ENCODE measurements around the gene ACOT12.

DNA sequence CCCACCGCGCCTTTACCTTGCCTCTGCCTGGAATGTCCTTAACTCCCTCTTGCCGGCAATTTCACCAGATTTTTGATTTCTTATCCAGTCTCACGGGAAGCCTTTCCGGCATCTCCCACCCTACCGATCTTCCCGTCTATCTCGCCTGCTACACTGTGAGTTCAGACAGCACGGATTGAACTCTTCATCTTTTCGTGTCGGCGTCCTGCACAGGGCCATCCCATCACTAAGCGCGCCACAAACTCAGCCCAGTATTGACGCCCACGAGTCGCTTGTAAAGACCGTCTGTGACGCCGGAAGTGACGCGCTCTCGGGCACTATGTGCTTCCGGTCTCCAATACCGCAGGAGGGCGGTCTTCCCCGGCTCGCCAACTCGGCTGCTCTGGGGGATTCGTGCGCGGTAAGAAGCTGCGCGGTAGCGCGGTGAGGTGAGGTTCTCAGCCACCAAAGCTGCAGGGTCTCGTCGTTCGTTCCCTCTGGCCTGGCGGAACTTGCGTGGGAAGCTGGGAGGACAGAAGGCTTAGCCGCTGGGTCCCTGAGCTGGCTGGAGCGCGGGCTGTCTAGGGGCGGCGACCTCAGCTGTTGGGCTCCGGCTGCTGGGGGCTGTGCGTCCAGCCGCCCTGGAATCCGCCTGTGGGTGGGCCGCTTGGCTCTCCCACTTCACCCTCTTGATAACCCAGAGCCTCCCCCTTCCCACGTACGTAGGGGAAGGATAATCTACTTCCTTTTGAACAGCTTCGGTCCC lies 92.5 kb downstream of the ACOT12 start, which contains the start of gene ZCCHC9:
- no peak for TF ChIP-seq FOS (IDR thresholded peaks at IDR 0.05; ENCODE audit: extremely low read depth, insufficient read length)
- no peak for TF ChIP-seq U2AF2 (optimal IDR thresholded peaks at IDR 0.05; ENCODE audit: low read depth, low read length)
- peak; percentile 80 for TF ChIP-seq HCFC1 (IDR thresholded peaks at IDR 0.05; ENCODE audit: low read depth, low read length)
- peak; percentile 53; the same call in 1 of the 2 replicates for TF ChIP-seq GTF2F1 (IDR thresholded peaks at IDR 0.05; ENCODE audit: low read depth, low read length)
- TF ChIP-seq YY1 (IDR thresholded peaks at IDR 0.05; ENCODE audit: borderline replicate concordance in 1 of 3, control insufficient read depth in 1 of 3, extremely low read depth in 1 of 3, insufficient read depth in 3 of 3, insufficient read length in 1 of 3, insufficient replicate concordance in 2 of 3, low read depth in 1 of 3, low read length in 2 of 3), result peak in 2 of 3 experiments; percentile 54 to 72
- TF ChIP-seq ATF1 (CRISPR knock-in tag; IDR thresholded peaks at IDR 0.05), result peak; percentile 81
- TF ChIP-seq ATF1 (tag; IDR thresholded peaks at IDR 0.05), result peak; percentile 98
- TF ChIP-seq MAFF (IDR thresholded peaks at IDR 0.05; ENCODE audit: low read length), result no peak
- TF ChIP-seq, protein P1, sequence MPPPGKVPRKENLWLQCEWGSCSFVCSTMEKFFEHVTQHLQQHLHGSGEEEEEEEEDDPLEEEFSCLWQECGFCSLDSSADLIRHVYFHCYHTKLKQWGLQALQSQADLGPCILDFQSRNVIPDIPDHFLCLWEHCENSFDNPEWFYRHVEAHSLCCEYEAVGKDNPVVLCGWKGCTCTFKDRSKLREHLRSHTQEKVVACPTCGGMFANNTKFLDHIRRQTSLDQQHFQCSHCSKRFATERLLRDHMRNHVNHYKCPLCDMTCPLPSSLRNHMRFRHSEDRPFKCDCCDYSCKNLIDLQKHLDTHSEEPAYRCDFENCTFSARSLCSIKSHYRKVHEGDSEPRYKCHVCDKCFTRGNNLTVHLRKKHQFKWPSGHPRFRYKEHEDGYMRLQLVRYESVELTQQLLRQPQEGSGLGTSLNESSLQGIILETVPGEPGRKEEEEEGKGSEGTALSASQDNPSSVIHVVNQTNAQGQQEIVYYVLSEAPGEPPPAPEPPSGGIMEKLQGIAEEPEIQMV (tag; conservative IDR thresholded peaks at IDR 0.05; ENCODE audit: low read depth), result no peak
- TF ChIP-seq, protein P2, sequence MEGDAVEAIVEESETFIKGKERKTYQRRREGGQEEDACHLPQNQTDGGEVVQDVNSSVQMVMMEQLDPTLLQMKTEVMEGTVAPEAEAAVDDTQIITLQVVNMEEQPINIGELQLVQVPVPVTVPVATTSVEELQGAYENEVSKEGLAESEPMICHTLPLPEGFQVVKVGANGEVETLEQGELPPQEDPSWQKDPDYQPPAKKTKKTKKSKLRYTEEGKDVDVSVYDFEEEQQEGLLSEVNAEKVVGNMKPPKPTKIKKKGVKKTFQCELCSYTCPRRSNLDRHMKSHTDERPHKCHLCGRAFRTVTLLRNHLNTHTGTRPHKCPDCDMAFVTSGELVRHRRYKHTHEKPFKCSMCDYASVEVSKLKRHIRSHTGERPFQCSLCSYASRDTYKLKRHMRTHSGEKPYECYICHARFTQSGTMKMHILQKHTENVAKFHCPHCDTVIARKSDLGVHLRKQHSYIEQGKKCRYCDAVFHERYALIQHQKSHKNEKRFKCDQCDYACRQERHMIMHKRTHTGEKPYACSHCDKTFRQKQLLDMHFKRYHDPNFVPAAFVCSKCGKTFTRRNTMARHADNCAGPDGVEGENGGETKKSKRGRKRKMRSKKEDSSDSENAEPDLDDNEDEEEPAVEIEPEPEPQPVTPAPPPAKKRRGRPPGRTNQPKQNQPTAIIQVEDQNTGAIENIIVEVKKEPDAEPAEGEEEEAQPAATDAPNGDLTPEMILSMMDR (IDR thresholded peaks at IDR 0.05 in 2 of 3, conservative IDR thresholded peaks at IDR 0.05 in 1 of 3; ENCODE audit: insufficient read depth in 2 of 3, low read depth in 1 of 3, low read length in 3 of 3), result peak; percentile 38 to 44 (median 39); a peak in 3 of 6 replicates
- TF ChIP-seq MEF2A (IDR thresholded peaks at IDR 0.05; ENCODE audit: control insufficient read depth, low read depth, low read length), result no peak
- TF ChIP-seq, protein P3, sequence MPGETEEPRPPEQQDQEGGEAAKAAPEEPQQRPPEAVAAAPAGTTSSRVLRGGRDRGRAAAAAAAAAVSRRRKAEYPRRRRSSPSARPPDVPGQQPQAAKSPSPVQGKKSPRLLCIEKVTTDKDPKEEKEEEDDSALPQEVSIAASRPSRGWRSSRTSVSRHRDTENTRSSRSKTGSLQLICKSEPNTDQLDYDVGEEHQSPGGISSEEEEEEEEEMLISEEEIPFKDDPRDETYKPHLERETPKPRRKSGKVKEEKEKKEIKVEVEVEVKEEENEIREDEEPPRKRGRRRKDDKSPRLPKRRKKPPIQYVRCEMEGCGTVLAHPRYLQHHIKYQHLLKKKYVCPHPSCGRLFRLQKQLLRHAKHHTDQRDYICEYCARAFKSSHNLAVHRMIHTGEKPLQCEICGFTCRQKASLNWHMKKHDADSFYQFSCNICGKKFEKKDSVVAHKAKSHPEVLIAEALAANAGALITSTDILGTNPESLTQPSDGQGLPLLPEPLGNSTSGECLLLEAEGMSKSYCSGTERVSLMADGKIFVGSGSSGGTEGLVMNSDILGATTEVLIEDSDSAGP (CRISPR knock-in tag; IDR thresholded peaks at IDR 0.05), result 0 out of 2 replicates have a peak, but pooled peaks have one; percentile 25
- TF ChIP-seq, protein P4, sequence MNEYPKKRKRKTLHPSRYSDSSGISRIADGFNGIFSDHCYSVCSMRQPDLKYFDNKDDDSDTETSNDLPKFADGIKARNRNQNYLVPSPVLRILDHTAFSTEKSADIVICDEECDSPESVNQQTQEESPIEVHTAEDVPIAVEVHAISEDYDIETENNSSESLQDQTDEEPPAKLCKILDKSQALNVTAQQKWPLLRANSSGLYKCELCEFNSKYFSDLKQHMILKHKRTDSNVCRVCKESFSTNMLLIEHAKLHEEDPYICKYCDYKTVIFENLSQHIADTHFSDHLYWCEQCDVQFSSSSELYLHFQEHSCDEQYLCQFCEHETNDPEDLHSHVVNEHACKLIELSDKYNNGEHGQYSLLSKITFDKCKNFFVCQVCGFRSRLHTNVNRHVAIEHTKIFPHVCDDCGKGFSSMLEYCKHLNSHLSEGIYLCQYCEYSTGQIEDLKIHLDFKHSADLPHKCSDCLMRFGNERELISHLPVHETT (CRISPR knock-in tag; conservative IDR thresholded peaks at IDR 0.05 in 1 of 2, IDR thresholded peaks at IDR 0.05 in 1 of 2), result peak in 1 of 2 experiments; percentile 58; a peak in 1 of 4 replicates

All from K562 (cell line).